GM21723 (cell line): Measurements from ENCODE around the gene SLC12A9.

Source experiments
- ATAC-seq: cut with Tn5 transposase; IDR thresholded peaks from one replicate; pipeline ENCODE4 v1.9.1; 2021; ENCODE audit warnings: mild to moderate bottlenecking, moderate library complexity; ENCODE audit not compliant: unreplicated experiment

The SLC12A9 gene

GRCh38 chr7:100882201-100882600 is 29.7 kb downstream of the SLC12A9 start:
- ATAC-seq, result no peak

GRCh38 chr7:100882785-100883526 is 30.4 kb downstream of the SLC12A9 start:
- ATAC-seq, result no peak

- no peak for ATAC-seq
Observed at GRCh38 chr7:100884736-100885439, 32.4 kb downstream of the SLC12A9 start.

GRCh38 chr7:100885440-100886141 is 33.1 kb downstream of the SLC12A9 start:
- ATAC-seq, result no peak

GRCh38 chr7:100886142-100886935 is 33.8 kb downstream of the SLC12A9 start:
- no peak for ATAC-seq

- no peak for ATAC-seq
Observed at GRCh38 chr7:100886936-100887515, 34.5 kb downstream of the SLC12A9 start.

DNA sequence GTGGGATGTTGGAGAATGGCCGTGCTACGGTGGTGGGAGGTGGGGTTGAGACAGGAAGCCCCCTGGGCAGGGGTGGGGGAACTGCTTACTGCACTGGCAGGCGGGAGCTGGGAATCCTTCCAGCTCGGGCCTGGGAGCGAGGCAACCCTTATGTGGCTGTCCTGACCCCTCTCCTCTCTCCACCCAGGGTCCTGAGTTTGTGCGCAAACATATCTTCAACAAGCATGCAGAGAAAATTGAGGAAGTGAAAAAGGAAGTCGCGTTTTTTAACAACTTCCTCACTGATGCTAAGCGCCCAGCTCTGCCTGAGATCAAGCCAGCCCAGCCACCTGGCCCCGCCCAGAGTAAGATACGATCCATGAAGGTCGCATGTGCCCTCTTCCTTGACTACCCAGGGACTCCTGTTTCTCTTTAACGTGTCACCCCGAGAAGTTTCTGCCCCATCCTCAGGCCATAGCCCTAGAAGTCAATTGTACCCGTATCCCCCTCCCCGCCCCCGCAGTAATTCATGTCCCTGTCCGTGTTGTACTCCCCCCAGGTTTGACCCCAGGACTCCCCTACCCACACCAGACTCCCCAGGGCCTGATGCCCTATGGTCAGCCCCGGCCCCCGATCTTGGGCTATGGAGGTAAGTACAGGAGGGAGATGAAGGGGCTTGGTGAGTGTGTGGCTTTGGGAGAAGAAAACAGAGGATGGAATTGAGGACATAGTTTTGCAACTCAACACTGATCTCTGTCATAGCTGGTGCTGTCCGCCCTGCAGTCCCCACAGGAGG is 35.2 kb downstream of the SLC12A9 start:
- peak; percentile 41 for ATAC-seq

GRCh38 chr7:100888291-100888987 is 35.9 kb downstream of the SLC12A9 start:
- ATAC-seq, result no peak

- ATAC-seq, result peak; percentile 26
Observed at GRCh38 chr7:100888988-100889750, 36.7 kb downstream of the SLC12A9 start, which contains the start of gene UFSP1. Gene UFSP1, minus strand, starts transcription at chr7:100889715. Its CDS starts 444 bp downstream, at chr7:100889271.

GRCh38 chr7:100890653-100891567 is 38.4 kb downstream of the SLC12A9 start:
- no peak for ATAC-seq

GRCh38 chr7:100891568-100892247 is 39.2 kb downstream of the SLC12A9 start:
- no peak for ATAC-seq

DNA sequence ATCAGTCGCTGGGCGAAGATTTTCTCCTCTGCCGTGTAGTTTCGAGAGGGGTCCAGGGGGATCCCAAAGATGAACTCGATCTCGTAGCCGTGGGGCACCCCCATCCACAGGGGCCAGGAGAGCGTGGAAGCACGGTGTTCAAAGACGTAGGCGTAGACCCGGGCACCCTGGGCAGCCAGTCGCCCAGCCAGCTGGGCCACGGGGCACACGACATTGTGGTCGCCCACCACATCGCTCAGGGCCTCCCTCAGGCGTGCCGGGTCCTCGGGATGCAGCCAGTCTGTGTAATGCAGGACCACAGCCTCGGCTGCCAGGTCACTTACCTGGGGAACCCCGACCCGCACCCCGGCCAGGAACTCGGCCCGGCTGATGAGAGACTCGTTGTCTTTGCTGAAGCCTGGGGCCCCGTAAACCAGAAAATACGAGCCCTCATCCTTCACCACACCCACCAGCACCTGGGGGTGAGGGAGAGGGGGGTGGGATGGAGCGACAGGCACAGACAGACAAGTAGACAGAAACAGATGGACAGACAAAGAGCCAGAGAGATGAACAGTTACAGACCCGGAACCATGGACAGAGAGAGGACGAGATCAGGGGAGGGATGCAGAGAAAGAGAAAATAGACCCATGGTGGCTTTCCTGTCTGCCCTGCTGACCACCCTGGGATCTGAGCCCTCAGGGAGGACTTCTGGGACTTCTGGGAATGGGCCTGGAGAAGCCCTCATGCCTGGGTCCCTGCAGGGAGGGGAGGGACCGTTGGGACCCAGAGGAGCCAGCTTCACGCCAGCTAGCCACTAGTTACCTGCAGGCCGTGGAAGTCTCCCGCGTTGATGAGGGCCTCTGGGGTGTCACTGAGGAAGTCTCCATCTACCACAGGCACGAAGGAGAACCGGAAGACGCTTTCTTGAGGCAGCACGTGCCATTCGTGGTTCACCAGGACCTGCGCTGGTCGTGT is 40.1 kb downstream of the SLC12A9 start:
- ATAC-seq, result no peak

DNA sequence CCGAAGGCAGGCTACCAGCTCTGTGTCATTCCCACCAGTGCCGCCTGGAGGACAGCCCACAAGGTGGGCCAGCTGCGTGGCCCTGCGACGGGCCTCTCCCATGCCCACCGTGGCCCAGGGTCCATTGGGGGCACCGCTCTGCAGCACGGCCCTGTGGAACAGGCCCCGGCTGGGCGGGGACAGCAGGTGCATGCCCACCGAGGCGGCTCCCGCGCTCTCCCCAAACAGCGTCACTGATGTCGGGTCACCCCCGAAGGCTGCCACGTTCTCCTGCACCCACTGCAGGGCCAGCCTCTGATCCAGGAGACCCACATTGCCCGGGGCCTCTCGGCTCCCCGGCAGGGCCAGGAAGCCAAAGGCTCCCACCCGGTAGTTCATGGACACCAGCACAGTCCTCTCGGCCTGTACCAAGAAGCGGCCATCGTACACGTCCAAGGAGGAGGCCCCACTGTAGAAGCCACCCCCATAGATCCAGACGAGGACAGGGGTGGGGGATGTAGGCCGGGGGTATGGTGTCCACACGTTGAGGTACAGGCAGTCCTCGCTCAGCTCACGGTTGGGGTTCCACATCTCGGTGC is 40.9 kb downstream of the SLC12A9 start:
- ATAC-seq, result no peak

GRCh38 chr7:100893910-100894721 is 41.6 kb downstream of the SLC12A9 start:
- ATAC-seq, result no peak
